ENCODE measurements around the gene LY9. TPM values are rescaled to one million over a fixed set of nuclear protein-coding genes. Genes with fewer than 3 reads are reported as not detected.

The LY9 gene
- total and polyA plus RNA-seq, 2 experiments from 2014 or later = not detected

DNA sequence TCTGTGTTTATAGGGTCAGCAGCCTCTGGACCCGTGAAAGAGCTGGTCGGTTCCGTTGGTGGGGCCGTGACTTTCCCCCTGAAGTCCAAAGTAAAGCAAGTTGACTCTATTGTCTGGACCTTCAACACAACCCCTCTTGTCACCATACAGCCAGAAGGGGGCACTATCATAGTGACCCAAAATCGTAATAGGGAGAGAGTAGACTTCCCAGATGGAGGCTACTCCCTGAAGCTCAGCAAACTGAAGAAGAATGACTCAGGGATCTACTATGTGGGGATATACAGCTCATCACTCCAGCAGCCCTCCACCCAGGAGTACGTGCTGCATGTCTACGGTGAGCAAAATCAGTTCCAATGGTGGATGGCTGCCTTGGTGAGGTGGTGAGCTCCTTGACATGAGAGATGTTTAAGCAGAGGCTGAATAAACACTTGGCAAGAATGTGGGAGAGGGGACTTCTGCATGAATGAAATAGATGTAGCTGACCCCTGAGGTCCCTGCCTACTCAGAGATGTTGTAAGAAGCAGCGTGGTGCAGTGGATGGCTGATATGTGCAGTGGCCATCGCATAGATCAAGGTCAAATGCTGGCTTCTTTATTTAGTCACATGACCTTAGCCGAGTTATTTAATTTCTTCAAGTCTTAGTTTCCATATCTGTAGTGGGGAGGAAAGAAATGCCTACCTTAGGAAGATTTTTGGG is 47.6 kb upstream of the LY9 start:
- Mint-ChIP-seq H3K27ac (no peak overlapping the region), H3K27me3 (ENCODE audit: insufficient read depth, low read depth, poor library complexity) (peaks cover 3% of the 10 kb centered on the region), H3K36me3 (ENCODE audit: low read depth) (no peaks in the 10 kb centered on the region), H3K4me1 (peaks cover 23% of the 10 kb centered on the region; the same call in 2 of the 3 replicates), H3K9me3 (no peaks in the 10 kb centered on the region; the same call in 2 of the 3 replicates), H3K4me3 (no peak overlapping the region)
- H3K27ac ChIP-seq (ENCODE audit: low read depth) = no peak overlapping the region
- no peaks in the 10 kb centered on the region for H3K79me2 ChIP-seq (replicated peaks; ENCODE audit: insufficient read depth)
- peaks cover 19% of the 10 kb centered on the region for H3K9me2 ChIP-seq (ENCODE audit: insufficient read depth)
- TF ChIP-seq, protein P1, sequence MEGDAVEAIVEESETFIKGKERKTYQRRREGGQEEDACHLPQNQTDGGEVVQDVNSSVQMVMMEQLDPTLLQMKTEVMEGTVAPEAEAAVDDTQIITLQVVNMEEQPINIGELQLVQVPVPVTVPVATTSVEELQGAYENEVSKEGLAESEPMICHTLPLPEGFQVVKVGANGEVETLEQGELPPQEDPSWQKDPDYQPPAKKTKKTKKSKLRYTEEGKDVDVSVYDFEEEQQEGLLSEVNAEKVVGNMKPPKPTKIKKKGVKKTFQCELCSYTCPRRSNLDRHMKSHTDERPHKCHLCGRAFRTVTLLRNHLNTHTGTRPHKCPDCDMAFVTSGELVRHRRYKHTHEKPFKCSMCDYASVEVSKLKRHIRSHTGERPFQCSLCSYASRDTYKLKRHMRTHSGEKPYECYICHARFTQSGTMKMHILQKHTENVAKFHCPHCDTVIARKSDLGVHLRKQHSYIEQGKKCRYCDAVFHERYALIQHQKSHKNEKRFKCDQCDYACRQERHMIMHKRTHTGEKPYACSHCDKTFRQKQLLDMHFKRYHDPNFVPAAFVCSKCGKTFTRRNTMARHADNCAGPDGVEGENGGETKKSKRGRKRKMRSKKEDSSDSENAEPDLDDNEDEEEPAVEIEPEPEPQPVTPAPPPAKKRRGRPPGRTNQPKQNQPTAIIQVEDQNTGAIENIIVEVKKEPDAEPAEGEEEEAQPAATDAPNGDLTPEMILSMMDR (conservative IDR thresholded peaks at IDR 0.05; ENCODE audit: low read depth in 2 of 2) = peak; percentile 58 to 63
- TF ChIP-seq, protein P2, sequence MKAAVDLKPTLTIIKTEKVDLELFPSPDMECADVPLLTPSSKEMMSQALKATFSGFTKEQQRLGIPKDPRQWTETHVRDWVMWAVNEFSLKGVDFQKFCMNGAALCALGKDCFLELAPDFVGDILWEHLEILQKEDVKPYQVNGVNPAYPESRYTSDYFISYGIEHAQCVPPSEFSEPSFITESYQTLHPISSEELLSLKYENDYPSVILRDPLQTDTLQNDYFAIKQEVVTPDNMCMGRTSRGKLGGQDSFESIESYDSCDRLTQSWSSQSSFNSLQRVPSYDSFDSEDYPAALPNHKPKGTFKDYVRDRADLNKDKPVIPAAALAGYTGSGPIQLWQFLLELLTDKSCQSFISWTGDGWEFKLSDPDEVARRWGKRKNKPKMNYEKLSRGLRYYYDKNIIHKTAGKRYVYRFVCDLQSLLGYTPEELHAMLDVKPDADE (IDR thresholded peaks at IDR 0.05) = no peak
- H4K20me1 ChIP-seq (replicated peaks; ENCODE audit: insufficient read depth) = no peaks in the 10 kb centered on the region
- no peak overlapping the region for H3K4me2 ChIP-seq
- peak; percentile 18 for DNase-seq (ENCODE audit: low spot score)
- no peak overlapping the region for H3K4me3 ChIP-seq
- H3K36me3 ChIP-seq (ENCODE audit: insufficient read depth) = no peaks in the 10 kb centered on the region
- H3F3A ChIP-seq (replicated peaks; ENCODE audit: low read depth) = 0 out of 2 replicates have a peak, but pooled peaks cover 3% of the 10 kb centered on the region
- peak; percentile 29; the same call in 1 of the 3 replicates for ATAC-seq
- peaks cover 10% of the 10 kb centered on the region for H3K4me1 ChIP-seq (ENCODE audit: insufficient read depth)
- 0 out of 2 replicates have a peak overlapping the region, but pooled peaks have one; percentile 1 for H2AFZ ChIP-seq
- no peaks in the 10 kb centered on the region for H3K27me3 ChIP-seq (ENCODE audit: insufficient read depth)

DNA sequence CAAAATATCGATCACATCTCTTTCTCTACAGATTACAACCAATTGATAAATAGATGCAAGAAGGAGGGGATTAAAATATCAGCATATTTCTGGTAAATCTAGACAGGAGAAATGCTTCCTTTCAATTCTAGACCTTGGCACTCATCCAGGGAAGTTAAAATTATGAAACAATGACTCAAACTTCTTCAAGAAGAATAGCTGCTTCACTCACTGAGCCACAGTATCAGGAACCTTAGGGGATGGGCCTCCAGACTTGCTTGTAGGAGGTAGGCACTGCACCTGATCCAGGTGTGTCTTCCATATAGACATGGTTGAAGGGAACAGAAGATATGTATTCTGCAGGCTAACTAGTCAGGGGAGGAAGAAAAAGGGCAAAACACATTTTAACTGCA is 47.1 kb upstream of the LY9 start:
- H3K4me3 ChIP-seq = no peak overlapping the region
- no peak overlapping the region for H3K27ac ChIP-seq (ENCODE audit: low read depth)
- Mint-ChIP-seq H3K4me3 (no peak overlapping the region), H3K27ac (no peak overlapping the region), H3K36me3 (ENCODE audit: low read depth) (no peaks in the 10 kb centered on the region), H3K4me1 (peaks cover 23% of the 10 kb centered on the region; the same call in 2 of the 3 replicates), H3K27me3 (ENCODE audit: insufficient read depth, low read depth, poor library complexity) (peaks cover 3% of the 10 kb centered on the region), H3K9me3 (no peaks in the 10 kb centered on the region; the same call in 2 of the 3 replicates)
- peaks cover 19% of the 10 kb centered on the region for H3K9me2 ChIP-seq (ENCODE audit: insufficient read depth)
- no peaks in the 10 kb centered on the region for H3K36me3 ChIP-seq (ENCODE audit: insufficient read depth)
- DNase-seq (ENCODE audit: low spot score) (no peak), ATAC-seq (no peak)
- H3K79me2 ChIP-seq (replicated peaks; ENCODE audit: insufficient read depth) = no peaks in the 10 kb centered on the region
- no peak overlapping the region for H3K4me2 ChIP-seq
- no peaks in the 10 kb centered on the region for H3K27me3 ChIP-seq (ENCODE audit: insufficient read depth)
- H3K4me1 ChIP-seq (ENCODE audit: insufficient read depth) = peaks cover 10% of the 10 kb centered on the region
- TF ChIP-seq EZH2 (IDR thresholded peaks at IDR 0.05; ENCODE audit: low read depth, unreplicated experiment) = no peak
- TF ChIP-seq EZH2phosphoT487 (IDR thresholded peaks at IDR 0.05; ENCODE audit: unreplicated experiment) = no peak
- TF ChIP-seq, protein P3, sequence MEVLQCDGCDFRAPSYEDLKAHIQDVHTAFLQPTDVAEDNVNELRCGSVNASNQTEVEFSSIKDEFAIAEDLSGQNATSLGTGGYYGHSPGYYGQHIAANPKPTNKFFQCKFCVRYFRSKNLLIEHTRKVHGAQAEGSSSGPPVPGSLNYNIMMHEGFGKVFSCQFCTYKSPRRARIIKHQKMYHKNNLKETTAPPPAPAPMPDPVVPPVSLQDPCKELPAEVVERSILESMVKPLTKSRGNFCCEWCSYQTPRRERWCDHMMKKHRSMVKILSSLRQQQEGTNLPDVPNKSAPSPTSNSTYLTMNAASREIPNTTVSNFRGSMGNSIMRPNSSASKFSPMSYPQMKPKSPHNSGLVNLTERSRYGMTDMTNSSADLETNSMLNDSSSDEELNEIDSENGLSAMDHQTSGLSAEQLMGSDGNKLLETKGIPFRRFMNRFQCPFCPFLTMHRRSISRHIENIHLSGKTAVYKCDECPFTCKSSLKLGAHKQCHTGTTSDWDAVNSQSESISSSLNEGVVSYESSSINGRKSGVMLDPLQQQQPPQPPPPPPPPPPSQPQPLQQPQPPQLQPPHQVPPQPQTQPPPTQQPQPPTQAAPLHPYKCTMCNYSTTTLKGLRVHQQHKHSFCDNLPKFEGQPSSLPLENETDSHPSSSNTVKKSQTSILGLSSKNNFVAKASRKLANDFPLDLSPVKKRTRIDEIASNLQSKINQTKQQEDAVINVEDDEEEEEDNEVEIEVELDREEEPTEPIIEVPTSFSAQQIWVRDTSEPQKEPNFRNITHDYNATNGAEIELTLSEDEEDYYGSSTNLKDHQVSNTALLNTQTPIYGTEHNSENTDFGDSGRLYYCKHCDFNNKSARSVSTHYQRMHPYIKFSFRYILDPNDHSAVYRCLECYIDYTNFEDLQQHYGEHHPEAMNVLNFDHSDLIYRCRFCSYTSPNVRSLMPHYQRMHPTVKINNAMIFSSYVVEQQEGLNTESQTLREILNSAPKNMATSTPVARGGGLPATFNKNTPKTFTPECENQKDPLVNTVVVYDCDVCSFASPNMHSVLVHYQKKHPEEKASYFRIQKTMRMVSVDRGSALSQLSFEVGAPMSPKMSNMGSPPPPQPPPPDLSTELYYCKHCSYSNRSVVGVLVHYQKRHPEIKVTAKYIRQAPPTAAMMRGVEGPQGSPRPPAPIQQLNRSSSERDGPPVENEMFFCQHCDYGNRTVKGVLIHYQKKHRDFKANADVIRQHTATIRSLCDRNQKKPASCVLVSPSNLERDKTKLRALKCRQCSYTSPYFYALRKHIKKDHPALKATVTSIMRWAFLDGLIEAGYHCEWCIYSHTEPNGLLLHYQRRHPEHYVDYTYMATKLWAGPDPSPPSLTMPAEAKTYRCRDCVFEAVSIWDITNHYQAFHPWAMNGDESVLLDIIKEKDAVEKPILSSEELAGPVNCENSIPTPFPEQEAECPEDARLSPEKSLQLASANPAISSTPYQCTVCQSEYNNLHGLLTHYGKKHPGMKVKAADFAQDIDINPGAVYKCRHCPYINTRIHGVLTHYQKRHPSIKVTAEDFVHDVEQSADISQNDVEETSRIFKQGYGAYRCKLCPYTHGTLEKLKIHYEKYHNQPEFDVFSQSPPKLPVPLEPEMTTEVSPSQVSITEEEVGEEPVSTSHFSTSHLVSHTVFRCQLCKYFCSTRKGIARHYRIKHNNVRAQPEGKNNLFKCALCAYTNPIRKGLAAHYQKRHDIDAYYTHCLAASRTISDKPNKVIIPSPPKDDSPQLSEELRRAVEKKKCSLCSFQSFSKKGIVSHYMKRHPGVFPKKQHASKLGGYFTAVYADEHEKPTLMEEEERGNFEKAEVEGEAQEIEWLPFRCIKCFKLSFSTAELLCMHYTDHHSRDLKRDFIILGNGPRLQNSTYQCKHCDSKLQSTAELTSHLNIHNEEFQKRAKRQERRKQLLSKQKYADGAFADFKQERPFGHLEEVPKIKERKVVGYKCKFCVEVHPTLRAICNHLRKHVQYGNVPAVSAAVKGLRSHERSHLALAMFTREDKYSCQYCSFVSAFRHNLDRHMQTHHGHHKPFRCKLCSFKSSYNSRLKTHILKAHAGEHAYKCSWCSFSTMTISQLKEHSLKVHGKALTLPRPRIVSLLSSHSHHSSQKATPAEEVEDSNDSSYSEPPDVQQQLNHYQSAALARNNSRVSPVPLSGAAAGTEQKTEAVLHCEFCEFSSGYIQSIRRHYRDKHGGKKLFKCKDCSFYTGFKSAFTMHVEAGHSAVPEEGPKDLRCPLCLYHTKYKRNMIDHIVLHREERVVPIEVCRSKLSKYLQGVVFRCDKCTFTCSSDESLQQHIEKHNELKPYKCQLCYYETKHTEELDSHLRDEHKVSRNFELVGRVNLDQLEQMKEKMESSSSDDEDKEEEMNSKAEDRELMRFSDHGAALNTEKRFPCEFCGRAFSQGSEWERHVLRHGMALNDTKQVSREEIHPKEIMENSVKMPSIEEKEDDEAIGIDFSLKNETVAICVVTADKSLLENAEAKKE (CRISPR knock-in tag; IDR thresholded peaks at IDR 0.05) = no peak
- no peak for TF ChIP-seq STAT1 (IDR thresholded peaks at IDR 0.05; ENCODE audit: unreplicated experiment)
- TF ChIP-seq JUNB (IDR thresholded peaks at IDR 0.05; ENCODE audit: unreplicated experiment) = no peak
- TF ChIP-seq CREB1 (CRISPR knock-in tag; IDR thresholded peaks at IDR 0.05; ENCODE audit: low read depth) = no peak
- TF ChIP-seq, protein P2 (IDR thresholded peaks at IDR 0.05) = no peak
- TF ChIP-seq ZNF114 (CRISPR knock-in tag; IDR thresholded peaks at IDR 0.05) = no peak
- no peak overlapping the region for H2AFZ ChIP-seq
- H4K20me1 ChIP-seq (replicated peaks; ENCODE audit: insufficient read depth) = no peaks in the 10 kb centered on the region
- 0 out of 2 replicates have a peak, but pooled peaks cover 3% of the 10 kb centered on the region for H3F3A ChIP-seq (replicated peaks; ENCODE audit: low read depth)

All from GM23338 (cell line).